ENCODE data around the gene CREBRF. TPM values are rescaled to one million over a fixed set of nuclear protein-coding genes. Genes with fewer than 3 reads are reported as not detected.
A peak's percentile ranks its signal among the peaks of the same experiment; 100 is the strongest.
"Not testable (repeated sequence)": the region's sequence is repeated elsewhere in the genome, so short reads cannot be mapped to it uniquely, and the experiment has no call there.

The CREBRF gene
- total RNA-seq, 1 donor: 15.3 TPM

- no peak for DNase-seq (ENCODE audit: low read depth in 2 of 3, low spot score in 2 of 3)
These were observed 19.8 kb downstream of the CREBRF start for GRCh38 chr5:173075970-173076369.

GRCh38 chr5:173076471-173076870 lies 20.3 kb downstream of the CREBRF start:
- not testable (repeated sequence) for DNase-seq (ENCODE audit: low read depth in 2 of 3, low spot score in 2 of 3)

- no peak for DNase-seq (ENCODE audit: low read depth in 2 of 3, low spot score in 2 of 3)
These were observed 22.7 kb downstream of the CREBRF start for GRCh38 chr5:173078878-173079277.

- no peak for DNase-seq (ENCODE audit: low read depth in 2 of 3, low spot score in 2 of 3)
These were observed 33.4 kb downstream of the CREBRF start for GRCh38 chr5:173089581-173089980.

GRCh38 chr5:173090639-173091038 lies 34.5 kb downstream of the CREBRF start:
- DNase-seq (ENCODE audit: low read depth in 2 of 3, low spot score in 2 of 3): no peak

GRCh38 chr5:173091981-173092380 lies 35.8 kb downstream of the CREBRF start:
- no peak for DNase-seq (ENCODE audit: low read depth in 2 of 3, low spot score in 2 of 3)

- DNase-seq (ENCODE audit: low read depth in 2 of 3, low spot score in 2 of 3): no peak
These were observed 37.5 kb downstream of the CREBRF start for GRCh38 chr5:173093606-173094005.

- DNase-seq (ENCODE audit: low read depth in 2 of 3, low spot score in 2 of 3): no peak
These were observed 38.0 kb downstream of the CREBRF start for GRCh38 chr5:173094012-173094661.

GRCh38 chr5:173098787-173099186 lies 42.6 kb downstream of the CREBRF start:
- no peak for DNase-seq (ENCODE audit: low read depth in 2 of 3, low spot score in 2 of 3)

- no peak for DNase-seq (ENCODE audit: low read depth in 2 of 3, low spot score in 2 of 3)
These were observed 43.3 kb downstream of the CREBRF start for GRCh38 chr5:173099461-173099860.

GRCh38 chr5:173101245-173101644 lies 45.1 kb downstream of the CREBRF start:
- DNase-seq (ENCODE audit: low read depth in 2 of 3, low spot score in 2 of 3): no peak

- no peak for DNase-seq (ENCODE audit: low read depth in 2 of 3, low spot score in 2 of 3)
These were observed 47.3 kb downstream of the CREBRF start for GRCh38 chr5:173103411-173103810.

- DNase-seq (ENCODE audit: low read depth in 2 of 3, low spot score in 2 of 3): peak in 1 of 3 donors; percentile 36
These were observed 52.8 kb downstream of the CREBRF start for GRCh38 chr5:173108914-173109313.

- DNase-seq (ENCODE audit: low read depth in 2 of 3, low spot score in 2 of 3): no peak
These were observed 58.4 kb downstream of the CREBRF start for GRCh38 chr5:173114536-173114935.

- no peak for DNase-seq (ENCODE audit: low read depth in 2 of 3, low spot score in 2 of 3)
These were observed 63.6 kb downstream of the CREBRF start for GRCh38 chr5:173119719-173120118.

- DNase-seq (ENCODE audit: low read depth in 2 of 3, low spot score in 2 of 3): no peak
These were observed 67.3 kb downstream of the CREBRF start for GRCh38 chr5:173123416-173123815.

GRCh38 chr5:173132166-173132565 lies 76.0 kb downstream of the CREBRF start:
- not testable (repeated sequence) for DNase-seq (ENCODE audit: low read depth in 2 of 3, low spot score in 2 of 3)

- no peak for DNase-seq (ENCODE audit: low read depth in 2 of 3, low spot score in 2 of 3)
These were observed 82.6 kb downstream of the CREBRF start for GRCh38 chr5:173138707-173139106.

GRCh38 chr5:173139631-173140030 lies 83.5 kb downstream of the CREBRF start:
- no peak for DNase-seq (ENCODE audit: low read depth in 2 of 3, low spot score in 2 of 3)

- no peak for DNase-seq (ENCODE audit: low read depth in 2 of 3, low spot score in 2 of 3)
These were observed 84.6 kb downstream of the CREBRF start for GRCh38 chr5:173140769-173141168.

GRCh38 chr5:173143567-173143966 lies 87.4 kb downstream of the CREBRF start:
- DNase-seq (ENCODE audit: low read depth in 2 of 3, low spot score in 2 of 3): no peak

GRCh38 chr5:173144200-173145176 lies 88.3 kb downstream of the CREBRF start, which contains the start of gene BNIP1:
TSS of gene BNIP1 (plus strand) at chr5:173144531. CDS start at chr5:173144546, 15 bp downstream.
- peak; percentile 93 to 96 (median 96) for DNase-seq (ENCODE audit: low read depth in 2 of 3, low spot score in 2 of 3)
